ACC112 (cell line): ENCODE data around the gene METTL15.

Experiments
- H2AFZ ChIP-seq: fragments of 200-600 bp; sonication (generic); one replicate; pipeline ENCODE4 v1.6.0; 2017; ENCODE audit warnings: antibody characterized with exemption, low read length; ENCODE audit not compliant: unreplicated experiment
- H3K27ac ChIP-seq: fragments of 200-600 bp; sonication (generic); 2 replicates; pipeline ENCODE4 v1.5.1; 2014; ENCODE audit warnings: low read depth, mild to moderate bottlenecking, antibody characterized with exemption, low read length, moderate library complexity
- H3K27me3 ChIP-seq: fragments of 200-600 bp; sonication (generic); 2 replicates; pipeline ENCODE4 v1.6.1; 2014; ENCODE audit warnings: mild to moderate bottlenecking, antibody characterized with exemption, low read length, moderate library complexity, mixed read lengths; ENCODE audit not compliant: insufficient read depth
- H3K36me3 ChIP-seq: fragments of 200-600 bp; sonication (generic); 2 replicates; pipeline ENCODE4 v1.6.1; 2016; ENCODE audit warnings: mild to moderate bottlenecking, antibody characterized with exemption, low read length, moderate library complexity, mixed read lengths; ENCODE audit not compliant: insufficient read depth
- H3K4me1 ChIP-seq: fragments of 200-600 bp; sonication (generic); one replicate; pipeline ENCODE4 v1.6.1; 2016; ENCODE audit warnings: low read length, mixed read lengths; ENCODE audit not compliant: insufficient read depth, unreplicated experiment, control insufficient read depth
- H3K4me3 ChIP-seq: fragments of 200-600 bp; sonication (generic); 2 replicates; pipeline ENCODE4 v1.5.1; 2014; ENCODE audit warnings: mild to moderate bottlenecking, low read depth, low read length
- H3K79me2 ChIP-seq: fragments of 200-600 bp; sonication (generic); one replicate; pipeline ENCODE4 v1.6.0; 2016; ENCODE audit warnings: low read length; ENCODE audit not compliant: control insufficient read depth, unreplicated experiment, insufficient read depth

Gene METTL15

GRCh38 chr11:28139841-28140415, 31.7 kb downstream of the METTL15 start:
- no peaks in the 10 kb centered on the region for H3K79me2 ChIP-seq
- peaks cover 6% of the 10 kb centered on the region for H3K4me1 ChIP-seq
- no peaks in the 10 kb centered on the region for H3K27me3 ChIP-seq
- peaks cover 57% of the 10 kb centered on the region for H3K36me3 ChIP-seq
- H3K27ac ChIP-seq = no peak overlapping the region
- no peak overlapping the region for H3K4me3 ChIP-seq
- H2AFZ ChIP-seq = no peak overlapping the region

- Histone ChIP-seq H3K36me3 (peaks cover 48% of the 10 kb centered on the region), H3K27ac (no peak overlapping the region), H2AFZ (no peak overlapping the region), H3K79me2 (no peaks in the 10 kb centered on the region), H3K4me1 (peaks cover 9% of the 10 kb centered on the region), H3K27me3 (no peaks in the 10 kb centered on the region), H3K4me3 (no peak overlapping the region)
These were observed 32.7 kb downstream of the METTL15 start for GRCh38 chr11:28140689-28141455.

- Histone ChIP-seq H3K4me1 (peaks cover 14% of the 10 kb centered on the region), H3K79me2 (no peaks in the 10 kb centered on the region), H3K27ac (no peak overlapping the region), H3K4me3 (no peak overlapping the region), H2AFZ (no peak overlapping the region), H3K36me3 (peaks cover 32% of the 10 kb centered on the region), H3K27me3 (no peaks in the 10 kb centered on the region)
These were observed 34.5 kb downstream of the METTL15 start for GRCh38 chr11:28142724-28143123.

- Histone ChIP-seq H3K27me3 (no peaks in the 10 kb centered on the region), H3K4me3 (no peak overlapping the region), H3K27ac (no peak overlapping the region), H3K79me2 (no peaks in the 10 kb centered on the region), H3K36me3 (peaks cover 11% of the 10 kb centered on the region; the same call in 1 of the 2 replicates), H3K4me1 (peaks cover 14% of the 10 kb centered on the region), H2AFZ (no peak overlapping the region)
These were observed 36.6 kb downstream of the METTL15 start for GRCh38 chr11:28144808-28145207.

GRCh38 chr11:28146123-28146751, 38.0 kb downstream of the METTL15 start:
- Histone ChIP-seq H3K27me3 (no peaks in the 10 kb centered on the region), H3K36me3 (no peaks in the 10 kb centered on the region; the same call in 1 of the 2 replicates), H2AFZ (peak overlapping the region; percentile 8), H3K27ac (peak overlapping the region; percentile 54), H3K79me2 (no peaks in the 10 kb centered on the region), H3K4me3 (peak overlapping the region; percentile 56; the same call in 1 of the 2 replicates), H3K4me1 (peaks cover 14% of the 10 kb centered on the region)

- no peak overlapping the region for H3K4me3 ChIP-seq
- H3K36me3 ChIP-seq = peaks cover 15% of the 10 kb centered on the region
- H3K79me2 ChIP-seq = no peaks in the 10 kb centered on the region
- no peaks in the 10 kb centered on the region for H3K4me1 ChIP-seq
- no peaks in the 10 kb centered on the region for H3K27me3 ChIP-seq
- no peak overlapping the region for H3K27ac ChIP-seq
- no peak overlapping the region for H2AFZ ChIP-seq
These were observed 44.6 kb downstream of the METTL15 start for GRCh38 chr11:28152743-28153142.

- Histone ChIP-seq H3K4me1 (no peaks in the 10 kb centered on the region), H3K4me3 (no peak overlapping the region), H2AFZ (no peak overlapping the region), H3K27ac (no peak overlapping the region), H3K36me3 (peaks cover 20% of the 10 kb centered on the region), H3K27me3 (no peaks in the 10 kb centered on the region), H3K79me2 (no peaks in the 10 kb centered on the region)
These were observed 45.4 kb downstream of the METTL15 start for GRCh38 chr11:28153586-28153985.

GRCh38 chr11:28168718-28169117, 60.5 kb downstream of the METTL15 start:
- H3K4me1 ChIP-seq = no peaks in the 10 kb centered on the region
- no peaks in the 10 kb centered on the region for H3K79me2 ChIP-seq
- H3K36me3 ChIP-seq = peaks cover 19% of the 10 kb centered on the region
- H2AFZ ChIP-seq = no peak overlapping the region
- no peak overlapping the region for H3K4me3 ChIP-seq
- no peak overlapping the region for H3K27ac ChIP-seq
- H3K27me3 ChIP-seq = no peaks in the 10 kb centered on the region

GRCh38 chr11:28169816-28170215, 61.6 kb downstream of the METTL15 start:
- H3K79me2 ChIP-seq = no peaks in the 10 kb centered on the region
- H3K4me1 ChIP-seq = no peaks in the 10 kb centered on the region
- H3K36me3 ChIP-seq = peaks cover 24% of the 10 kb centered on the region
- no peak overlapping the region for H3K27ac ChIP-seq
- no peaks in the 10 kb centered on the region for H3K27me3 ChIP-seq
- H3K4me3 ChIP-seq = no peak overlapping the region
- no peak overlapping the region for H2AFZ ChIP-seq

- Histone ChIP-seq H2AFZ (no peak overlapping the region), H3K4me3 (no peak overlapping the region), H3K27ac (no peak overlapping the region), H3K79me2 (no peaks in the 10 kb centered on the region), H3K27me3 (no peaks in the 10 kb centered on the region), H3K4me1 (no peaks in the 10 kb centered on the region), H3K36me3 (peaks cover 21% of the 10 kb centered on the region)
These were observed 62.6 kb downstream of the METTL15 start for GRCh38 chr11:28170759-28171158.
